GM23248 (cell line): ENCODE data around the gene PKNOX1. TPM values are rescaled to one million over a fixed set of nuclear protein-coding genes. Genes with fewer than 3 reads are reported as not detected.
"Not testable (repeated sequence)": the region's sequence is repeated elsewhere in the genome, so short reads cannot be mapped to it uniquely, and the experiment has no call there.

Source experiments
- DNase-seq: peaks from one replicate; pipeline ENCODE4 v3.0.0-alpha.2; 2015
- H2AFZ ChIP-seq: fragments of 200-600 bp; sonication (generic); 2 replicates; pipeline ENCODE4 v1.6.1; 2016; ENCODE audit warnings: antibody characterized with exemption
- H3F3A ChIP-seq: fragments of 200-600 bp; sonication (generic); 2 replicates; pipeline ENCODE4 v1.6.1; 2016; ENCODE audit warnings: mild to moderate bottlenecking, antibody characterized with exemption, mixed run types; ENCODE audit not compliant: insufficient read depth
- H3K27ac ChIP-seq: fragments of 200-600 bp; sonication (generic); 2 replicates; pipeline ENCODE4 v1.5.1; 2016; ENCODE audit warnings: mild to moderate bottlenecking
- H3K27me3 ChIP-seq: fragments of 200-600 bp; sonication (generic); replicated peaks from 2 replicates; pipeline ENCODE4 v1.6.1; 2016; ENCODE audit warnings: mild to moderate bottlenecking; ENCODE audit not compliant: insufficient read depth
- H3K36me3 ChIP-seq: fragments of 200-600 bp; sonication (generic); 2 replicates; pipeline ENCODE4 v1.6.1; 2016; ENCODE audit warnings: low read depth, mild to moderate bottlenecking
- H3K4me1 ChIP-seq: fragments of 200-600 bp; sonication (generic); 2 replicates; pipeline ENCODE4 v1.6.1; 2016; ENCODE audit warnings: mild to moderate bottlenecking; ENCODE audit not compliant: insufficient read depth
- H3K4me2 ChIP-seq: fragments of 200-600 bp; sonication (generic); one replicate; pipeline ENCODE4 v1.6.1; 2016; ENCODE audit warnings: mild to moderate bottlenecking; ENCODE audit not compliant: unreplicated experiment
- H3K4me3 ChIP-seq: fragments of 200-600 bp; sonication (generic); 2 replicates; pipeline ENCODE4 v1.5.1; 2016; ENCODE audit warnings: mild to moderate bottlenecking
- H3K79me2 ChIP-seq: fragments of 200-600 bp; sonication (generic); 2 replicates; pipeline ENCODE4 v1.6.1; 2016; ENCODE audit warnings: mild to moderate bottlenecking; ENCODE audit not compliant: insufficient read depth
- H3K9ac ChIP-seq: fragments of 200-600 bp; sonication (generic); 2 replicates; pipeline ENCODE4 v1.6.1; 2016; ENCODE audit warnings: mild to moderate bottlenecking
- H3K9me2 ChIP-seq: fragments of 200-600 bp; sonication (generic); 2 replicates; pipeline ENCODE4 v1.6.1; 2016; ENCODE audit warnings: mixed run types, mild to moderate bottlenecking, moderate library complexity; ENCODE audit not compliant: insufficient read depth
- H3K9me3 ChIP-seq: fragments of 200-600 bp; sonication (generic); one replicate; pipeline ENCODE4 v1.6.1; 2017; ENCODE audit warnings: low read depth
- H4K20me1 ChIP-seq: fragments of 200-600 bp; sonication (generic); 2 replicates; pipeline ENCODE4 v1.6.0; 2016; ENCODE audit not compliant: insufficient read depth
- EZH2 ChIP-seq: fragments of 200-600 bp; sonication (generic); IDR thresholded peaks from 2 replicates; pipeline ENCODE4 v1.6.1; 2018; ENCODE audit warnings: antibody characterized with exemption, mild to moderate bottlenecking; ENCODE audit not compliant: insufficient read depth, poor library complexity, severe bottlenecking
- EZH2phosphoT487 ChIP-seq: fragments of 200-600 bp; sonication (generic); IDR thresholded peaks from 2 replicates; pipeline ENCODE4 v1.6.1; 2018; ENCODE audit warnings: antibody characterized with exemption, moderate library complexity, mild to moderate bottlenecking, low read depth; ENCODE audit not compliant: insufficient read depth
- WGBS, 2 experiments: methylation state at CpG; one replicate each; pipeline ENCODE4 v1.1.6; 2015 to 2017; ENCODE audit warnings: low lambda C conversion rate in 2 of 2, low coverage in 1 of 2; ENCODE audit errors: missing lambda C conversion rate in 2 of 2; 5-methylcytosine and 5-hydroxymethylcytosine counted together
- in situ Hi-C: fragments of 300-500 bp; cut with MboI; formaldehyde crosslinking; loops from 2 replicates; pipeline ENCODE4 v1.15.0; 2020
- polyA plus RNA-seq: library from polyadenylated mRNA; unstranded; fragments of >200 nt; fragmentation: Nextera tagmentation; extraction: Ambion mirVana; gene quantifications from 2 replicates; pipeline ENCODE4 v1.2.1, GENCODE V29; 2016
- total RNA-seq: library from RNA; depleted of rRNA; stranded (reverse); fragments of >200 nt; shearing (Covaris generic); gene quantifications from 2 replicates; pipeline ENCODE4 v1.2.3, GENCODE V29; 2014

Gene PKNOX1
- total and polyA plus RNA-seq, 2 experiments from 2014 or later: 11.1 to 25.9 TPM

DNA sequence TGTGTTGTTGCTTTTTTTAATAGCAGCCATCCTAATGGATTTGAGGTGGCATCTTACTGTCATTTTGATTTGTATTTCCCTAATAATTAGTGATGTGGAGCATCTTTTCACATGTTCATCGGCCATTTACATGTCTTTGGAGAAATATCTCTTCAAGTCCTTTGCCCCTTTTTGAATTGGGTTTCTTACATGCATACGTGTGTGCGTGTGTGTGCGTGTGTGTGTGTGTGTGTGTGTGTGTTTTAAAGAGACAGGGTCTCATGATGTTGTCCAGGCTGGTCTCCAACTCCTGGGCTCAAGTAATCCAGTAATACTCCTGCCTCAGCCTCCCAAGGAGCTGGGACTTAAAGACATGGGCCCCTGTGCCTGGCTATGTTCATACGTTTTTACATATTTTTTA lies 9.5 kb downstream of the PKNOX1 start:
- WGBS, 2 experiments: 85 to 86% methylated on average over 5 of the region's 5 CpGs
- no peak overlapping the region for H3K9ac ChIP-seq
- peaks cover 8% of the 10 kb centered on the region; the same call in 1 of the 2 replicates for H3K4me1 ChIP-seq
- TF ChIP-seq EZH2 (no peak), EZH2phosphoT487 (no peak)
- H3K27me3 ChIP-seq: no peaks in the 10 kb centered on the region
- no peaks in the 10 kb centered on the region for H3K9me3 ChIP-seq
- DNase-seq: no peak
- peaks cover 96% of the 10 kb centered on the region for H3K79me2 ChIP-seq
- no peaks in the 10 kb centered on the region for H4K20me1 ChIP-seq
- H3F3A ChIP-seq: no peaks in the 10 kb centered on the region; the same call in 1 of the 2 replicates
- no peaks in the 10 kb centered on the region for H3K9me2 ChIP-seq
- no peak overlapping the region for H3K4me2 ChIP-seq
- no peak overlapping the region for H3K4me3 ChIP-seq
- in situ Hi-C loops: no loop called here
- no peak overlapping the region for H2AFZ ChIP-seq
- no peaks in the 10 kb centered on the region; the same call in 1 of the 2 replicates for H3K36me3 ChIP-seq
- H3K27ac ChIP-seq: no peak overlapping the region

DNA sequence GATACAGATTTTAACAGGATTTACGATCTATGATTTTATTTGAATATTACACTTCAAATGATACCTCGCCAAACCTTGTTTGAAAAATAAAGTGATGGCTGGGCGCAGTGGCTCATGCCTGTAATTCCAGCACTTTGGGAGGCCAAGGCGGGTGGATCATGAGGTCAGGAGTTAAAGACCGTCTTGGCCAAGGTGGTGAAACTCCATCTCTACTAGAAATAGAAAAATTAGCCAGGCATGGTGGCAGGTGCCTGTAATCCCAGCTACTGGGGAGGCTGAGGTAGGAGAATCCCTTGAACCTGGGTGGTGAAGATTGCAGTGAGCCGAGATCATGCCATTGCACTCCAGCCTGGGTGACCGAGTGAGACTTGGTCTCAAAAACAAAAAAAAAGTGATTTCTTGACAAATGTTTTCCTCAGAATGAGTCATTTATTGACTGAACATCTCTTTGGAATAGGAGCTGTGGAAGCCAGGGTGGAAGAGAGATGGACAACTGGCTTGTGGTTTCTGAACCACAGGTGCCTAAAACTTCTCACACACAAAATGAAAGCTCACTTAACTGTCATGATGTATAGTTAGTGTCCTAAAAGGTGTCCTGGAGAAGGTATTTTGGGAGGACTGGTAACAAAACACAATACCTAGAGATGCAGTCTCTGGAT lies 11.9 kb downstream of the PKNOX1 start:
- in situ Hi-C loops: no loop called here
- Histone ChIP-seq H3K4me2 (no peak overlapping the region), H3K27ac (no peak overlapping the region), H3K9ac (no peak overlapping the region), H3K36me3 (no peaks in the 10 kb centered on the region), H3K27me3 (no peaks in the 10 kb centered on the region), H3K9me3 (no peaks in the 10 kb centered on the region), H3K79me2 (peaks cover 96% of the 10 kb centered on the region), H3F3A (peaks cover 11% of the 10 kb centered on the region), H3K4me3 (no peak overlapping the region), H4K20me1 (no peaks in the 10 kb centered on the region), H2AFZ (no peak overlapping the region), H3K9me2 (no peaks in the 10 kb centered on the region), H3K4me1 (peaks cover 8% of the 10 kb centered on the region; the same call in 1 of the 2 replicates)
- TF ChIP-seq EZH2 (no peak), EZH2phosphoT487 (no peak)
- 90 to 92% methylated on average over 7 of the region's 7 CpGs for WGBS, 2 experiments
- peak; percentile 18 for DNase-seq

DNA sequence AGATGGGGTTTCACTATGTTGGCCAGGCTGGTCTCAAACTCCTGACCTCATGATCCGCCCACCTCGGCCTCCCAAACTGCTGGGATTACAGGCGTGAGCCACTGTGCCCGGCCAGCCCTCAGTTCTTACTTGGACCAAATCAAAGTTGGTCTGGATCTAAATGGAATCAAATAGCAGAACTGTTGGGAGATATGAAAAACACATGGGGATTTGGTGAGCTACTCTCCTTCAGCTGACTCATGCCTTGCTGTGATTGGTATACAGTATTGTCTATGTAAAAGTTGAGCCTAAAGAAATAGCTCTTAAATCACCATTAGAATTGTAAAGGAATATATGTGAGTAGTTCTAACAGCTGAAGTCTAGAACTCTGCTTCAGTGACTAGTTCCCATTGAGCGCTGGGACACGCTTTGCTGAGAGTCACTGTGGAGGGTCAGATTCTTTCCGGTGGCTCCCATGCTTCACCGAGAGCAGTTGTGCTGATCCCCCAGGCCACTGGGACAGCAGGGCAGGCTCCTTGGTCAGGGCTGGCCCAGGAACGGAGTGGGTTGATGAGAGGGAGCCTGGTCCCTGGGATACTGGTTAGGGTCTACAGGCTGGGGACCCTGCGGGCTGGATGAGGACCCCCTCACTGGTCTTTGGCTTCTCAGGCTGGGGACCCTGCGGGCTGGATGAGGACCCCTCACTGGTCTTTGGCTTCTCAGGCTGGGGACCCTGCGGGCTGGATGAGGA lies 14.0 kb downstream of the PKNOX1 start:
- Histone ChIP-seq H3K9me2 (no peaks in the 10 kb centered on the region), H3K4me1 (peaks cover 24% of the 10 kb centered on the region), H3K79me2 (peaks cover 87% of the 10 kb centered on the region), H3F3A (peaks cover 19% of the 10 kb centered on the region), H3K27me3 (no peaks in the 10 kb centered on the region), H3K4me2 (no peak overlapping the region), H3K36me3 (no peaks in the 10 kb centered on the region), H3K4me3 (no peak overlapping the region), H2AFZ (no peak overlapping the region), H4K20me1 (no peaks in the 10 kb centered on the region), H3K9ac (no peak overlapping the region), H3K9me3 (no peaks in the 10 kb centered on the region), H3K27ac (no peak overlapping the region)
- TF ChIP-seq EZH2 (no peak), EZH2phosphoT487 (no peak)
- in situ Hi-C loops: no loop called here
- WGBS, 2 experiments: 60 to 63% methylated on average over 9 to 11 of the region's 12 CpGs
- peak; percentile 73 for DNase-seq

DNA sequence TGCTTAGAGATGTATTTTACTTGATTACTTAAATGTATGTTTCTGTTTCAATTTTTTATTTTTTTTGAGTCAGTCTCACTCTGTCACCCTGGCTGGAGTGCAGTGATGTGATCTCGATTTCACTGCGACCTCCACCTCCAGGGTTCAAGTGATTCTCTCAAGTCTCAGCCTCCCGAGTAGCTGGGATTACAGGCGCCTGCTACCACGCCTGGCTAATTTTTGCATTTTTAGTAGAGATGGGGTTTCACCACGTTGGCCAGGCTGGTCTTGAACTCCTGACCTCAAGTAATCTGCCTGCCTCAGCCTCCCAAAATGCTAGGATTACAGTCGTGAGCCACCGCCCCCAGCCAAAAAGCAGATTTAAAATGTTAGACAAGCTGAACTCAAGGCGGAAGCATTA lies 15.0 kb downstream of the PKNOX1 start:
- DNase-seq, H3K9me2 ChIP-seq, H3K36me3 ChIP-seq, H3K27me3 ChIP-seq, in situ Hi-C loops, H3K4me3 ChIP-seq, H3K9ac ChIP-seq, H3K9me3 ChIP-seq, H2AFZ ChIP-seq, H3K27ac ChIP-seq, H4K20me1 ChIP-seq, H3K4me2 ChIP-seq: not testable (repeated sequence)
- 90 to 92% methylated on average over 9 of the region's 9 CpGs for WGBS, 2 experiments
- Histone ChIP-seq H3F3A (peaks cover 19% of the 10 kb centered on the region), H3K79me2 (peaks cover 77% of the 10 kb centered on the region), H3K4me1 (peaks cover 24% of the 10 kb centered on the region)
